Measurements from ENCODE around the gene LYRM4.

The LYRM4 gene

GRCh38 chr6:5280920-5281319 is 20.2 kb upstream of the LYRM4 start:
- no peak for DNase-seq (ENCODE audit: low read depth)

GRCh38 chr6:5279891-5280338 is 19.2 kb upstream of the LYRM4 start:
- no peak for DNase-seq (ENCODE audit: low read depth)

- no peak for DNase-seq (ENCODE audit: low read depth)
These were observed 17.9 kb upstream of the LYRM4 start for GRCh38 chr6:5278565-5279120.

- no peak for DNase-seq (ENCODE audit: low read depth)
These were observed 17.3 kb upstream of the LYRM4 start for GRCh38 chr6:5278047-5278446.

GRCh38 chr6:5277589-5277988 is 16.8 kb upstream of the LYRM4 start:
- no peak for DNase-seq (ENCODE audit: low read depth)

GRCh38 chr6:5276581-5276980 is 15.8 kb upstream of the LYRM4 start:
- DNase-seq (ENCODE audit: low read depth), result no peak

GRCh38 chr6:5275497-5275896 is 14.7 kb upstream of the LYRM4 start:
- no peak for DNase-seq (ENCODE audit: low read depth)

GRCh38 chr6:5274231-5274630 is 13.5 kb upstream of the LYRM4 start:
- DNase-seq (ENCODE audit: low read depth), result no peak

GRCh38 chr6:5271926-5272325 is 11.2 kb upstream of the LYRM4 start:
- DNase-seq (ENCODE audit: low read depth), result no peak

- DNase-seq (ENCODE audit: low read depth), result no peak
These were observed 9.4 kb upstream of the LYRM4 start for GRCh38 chr6:5270093-5270680.

GRCh38 chr6:5266423-5266822 is 5.7 kb upstream of the LYRM4 start:
- no peak for DNase-seq (ENCODE audit: low read depth)

- no peak for DNase-seq (ENCODE audit: low read depth)
These were observed 877 bp upstream of the LYRM4 start for GRCh38 chr6:5261545-5262109.

- no peak for DNase-seq (ENCODE audit: low read depth)
These were observed 584 bp downstream of the LYRM4 start for GRCh38 chr6:5260111-5260620.

- DNase-seq (ENCODE audit: low read depth), result no peak
These were observed 1.3 kb downstream of the LYRM4 start for GRCh38 chr6:5259428-5259827.

GRCh38 chr6:5257400-5257799 is 3.4 kb downstream of the LYRM4 start:
- DNase-seq (ENCODE audit: low read depth), result no peak

- no peak for DNase-seq (ENCODE audit: low read depth)
These were observed 3.8 kb downstream of the LYRM4 start for GRCh38 chr6:5256952-5257351.

- DNase-seq (ENCODE audit: low read depth), result no peak
These were observed 9.8 kb downstream of the LYRM4 start for GRCh38 chr6:5250911-5251310.

GRCh38 chr6:5250451-5250850 is 10.3 kb downstream of the LYRM4 start:
- DNase-seq (ENCODE audit: low read depth), result no peak

GRCh38 chr6:5249451-5250122 is 11.2 kb downstream of the LYRM4 start:
- no peak for DNase-seq (ENCODE audit: low read depth)

GRCh38 chr6:5248302-5249098 is 12.2 kb downstream of the LYRM4 start:
- DNase-seq (ENCODE audit: low read depth), result no peak

GRCh38 chr6:5247201-5247600 is 13.5 kb downstream of the LYRM4 start:
- DNase-seq (ENCODE audit: low read depth), result no peak

Data from HS-27A (cell line).